GM18868 (cell line): ENCODE data around the gene XPO6.

Experiments used
- ATAC-seq: cut with Tn5 transposase; IDR thresholded peaks from one replicate; pipeline ENCODE4 v1.9.1; 2021; ENCODE audit warnings: mild to moderate bottlenecking, moderate library complexity; ENCODE audit not compliant: unreplicated experiment

Gene XPO6

DNA sequence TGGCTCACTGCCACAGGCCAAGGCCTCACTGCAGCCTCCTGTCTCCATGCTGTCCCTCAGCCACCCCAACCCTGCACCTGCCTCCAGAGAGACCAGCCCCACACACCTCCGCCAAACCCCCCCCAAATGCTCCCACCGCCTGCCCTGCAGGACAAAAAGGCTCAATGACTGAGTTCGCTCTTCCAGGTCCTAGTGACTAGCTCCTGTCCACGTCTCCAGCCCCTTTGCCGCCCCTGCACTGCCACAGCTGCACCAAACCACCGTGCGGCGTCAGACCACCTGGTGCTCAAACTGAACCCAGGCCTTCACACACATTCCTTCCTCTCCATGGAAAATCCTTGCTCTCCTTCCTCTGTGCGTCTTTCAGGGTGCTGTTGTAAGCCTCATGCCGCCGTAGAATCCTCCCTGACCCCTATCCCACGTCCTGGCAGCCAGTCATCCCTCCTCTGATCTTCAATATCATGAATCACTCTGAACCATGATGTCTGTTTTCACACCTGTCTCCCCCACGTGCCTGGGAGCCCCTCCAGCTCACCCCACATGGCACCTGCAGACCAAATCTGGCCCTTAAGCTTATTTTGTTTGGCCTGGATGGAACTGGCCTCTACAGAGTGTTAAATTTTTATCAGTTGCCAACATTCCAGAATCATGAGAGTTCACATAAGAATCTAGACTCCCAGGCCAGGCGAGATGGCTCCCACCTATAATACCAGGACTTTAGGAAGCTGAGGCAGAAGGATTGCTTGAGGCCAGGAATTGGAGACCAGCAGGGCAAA lies 144.0 kb downstream of the XPO6 start:
- no peak for ATAC-seq

DNA sequence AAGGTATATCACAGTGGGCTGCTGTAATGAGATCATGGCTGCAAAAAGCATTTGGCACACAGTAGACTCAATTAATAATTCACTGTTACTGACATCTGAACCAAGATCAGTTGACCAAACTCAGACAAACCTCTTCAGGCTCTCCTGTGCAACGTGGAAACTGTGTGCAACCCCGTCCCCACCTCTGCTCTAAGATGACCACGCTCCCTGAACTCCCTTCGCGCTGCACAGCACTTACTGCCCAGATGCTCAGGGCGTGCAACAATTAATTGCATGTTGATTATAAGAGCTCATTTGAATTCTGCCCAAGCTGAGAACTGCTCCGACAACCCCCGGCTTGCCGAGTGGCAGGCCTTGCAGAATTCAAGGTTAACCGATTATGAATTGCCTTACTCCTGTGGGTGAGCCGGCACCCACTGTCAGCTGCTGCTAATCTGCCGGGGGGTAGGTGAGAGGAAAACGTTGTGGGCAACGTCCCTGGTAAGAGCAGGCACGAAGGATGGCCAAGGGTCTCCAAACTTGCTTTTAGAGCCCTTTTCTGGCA lies 147.0 kb downstream of the XPO6 start:
- ATAC-seq: no peak

- no peak for ATAC-seq
Observed at GRCh38 chr16:28064150-28064549, 147.6 kb downstream of the XPO6 start.

DNA sequence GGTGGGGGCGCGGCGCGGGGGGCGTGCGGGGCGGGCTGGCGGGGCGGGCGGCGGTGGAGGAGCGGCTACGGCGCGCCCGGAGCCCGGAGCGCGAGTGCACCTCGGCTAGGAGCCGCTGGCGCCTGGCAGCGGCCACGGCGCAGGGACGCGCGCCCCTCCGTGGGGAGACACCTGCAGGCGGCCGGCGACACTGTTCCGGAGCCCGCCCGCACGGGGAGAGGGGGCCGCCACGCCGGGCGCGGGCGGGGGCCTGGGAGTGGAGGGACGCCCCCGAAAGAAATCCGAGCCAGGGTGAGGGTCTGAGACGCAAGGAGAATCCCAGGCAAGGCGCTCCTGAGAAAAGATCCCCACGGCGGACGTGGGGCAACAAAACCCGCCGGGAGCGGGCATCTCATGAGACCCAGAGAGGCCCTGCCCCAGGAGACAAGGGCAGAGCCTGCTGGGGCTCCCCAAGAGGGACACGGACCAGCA lies 148.1 kb downstream of the XPO6 start, which contains the start of gene GSG1L:
Gene GSG1L (minus strand): TSS at position 124 of the 471 bp plus-strand sequence. CDS start 290 bp downstream, outside the sequence.
- no peak for ATAC-seq

DNA sequence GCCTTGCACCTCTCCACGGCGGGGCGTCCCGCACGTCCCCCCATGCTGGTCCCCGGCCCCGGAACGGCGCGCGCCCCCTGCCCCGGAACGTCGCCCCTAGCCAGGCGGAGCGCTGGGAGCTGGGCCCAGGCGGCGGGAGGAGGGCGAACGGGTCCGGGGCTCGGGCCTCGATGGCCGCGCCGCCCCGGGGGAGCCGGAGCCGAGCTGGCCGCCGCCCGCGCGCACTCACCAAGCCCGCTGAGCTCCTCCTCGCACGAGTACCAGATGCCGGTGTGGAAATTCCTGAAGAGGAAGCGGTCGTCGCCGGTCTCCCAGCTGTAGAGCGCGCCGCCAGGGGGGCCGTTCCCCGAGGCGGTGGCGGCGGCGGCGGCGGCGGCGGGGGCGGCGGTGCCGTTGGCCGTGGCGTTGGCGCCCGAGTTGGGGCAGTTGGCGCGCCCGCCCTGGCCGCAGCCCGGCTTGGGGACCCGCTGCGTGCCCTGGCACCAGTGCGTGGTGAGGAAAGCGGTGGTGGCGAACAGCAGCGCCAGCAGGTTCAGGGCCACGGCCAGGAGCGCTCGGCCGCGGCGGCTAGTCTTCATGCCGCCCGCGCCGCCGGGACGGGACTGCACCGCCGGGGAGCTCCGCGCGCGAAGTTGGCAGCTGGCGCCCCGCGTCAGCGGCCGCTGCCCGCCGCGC lies 148.8 kb downstream of the XPO6 start:
- no peak for ATAC-seq

DNA sequence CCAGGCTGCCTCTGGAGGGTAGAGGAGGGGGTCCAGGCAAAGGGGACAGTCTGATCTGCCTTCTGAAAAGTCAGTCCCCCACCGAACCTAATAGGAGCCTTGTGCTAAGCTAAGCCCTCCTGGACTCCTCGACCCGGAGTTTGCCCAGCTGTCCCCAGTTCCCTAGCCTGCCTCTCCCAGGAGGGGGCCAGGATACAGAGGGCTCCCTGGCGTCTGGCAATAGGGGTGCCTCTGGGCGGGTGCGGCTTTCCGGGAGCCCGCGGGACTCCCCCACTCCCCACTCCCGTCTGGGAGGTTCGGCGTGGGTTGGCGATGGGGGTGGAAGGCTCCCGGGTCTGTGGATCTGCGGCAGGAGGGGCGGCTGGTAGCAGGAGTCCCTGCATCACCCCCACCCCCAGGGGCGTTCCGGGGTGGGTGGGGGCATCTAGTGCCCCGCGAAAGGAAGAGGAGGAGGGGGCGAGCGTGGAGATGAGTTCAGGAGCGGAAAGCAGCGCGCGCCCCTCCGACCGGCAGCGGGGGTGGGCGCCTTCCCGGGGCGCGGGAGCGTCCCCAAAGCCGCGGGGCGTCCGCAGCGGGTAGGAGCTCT lies 149.4 kb downstream of the XPO6 start:
- ATAC-seq: no peak

GRCh38 chr16:28061352-28062101 lies 150.2 kb downstream of the XPO6 start:
- ATAC-seq: no peak

GRCh38 chr16:28059841-28060575 lies 151.8 kb downstream of the XPO6 start:
- ATAC-seq: no peak

- ATAC-seq: no peak
Observed at GRCh38 chr16:28058839-28059589, 152.8 kb downstream of the XPO6 start.

DNA sequence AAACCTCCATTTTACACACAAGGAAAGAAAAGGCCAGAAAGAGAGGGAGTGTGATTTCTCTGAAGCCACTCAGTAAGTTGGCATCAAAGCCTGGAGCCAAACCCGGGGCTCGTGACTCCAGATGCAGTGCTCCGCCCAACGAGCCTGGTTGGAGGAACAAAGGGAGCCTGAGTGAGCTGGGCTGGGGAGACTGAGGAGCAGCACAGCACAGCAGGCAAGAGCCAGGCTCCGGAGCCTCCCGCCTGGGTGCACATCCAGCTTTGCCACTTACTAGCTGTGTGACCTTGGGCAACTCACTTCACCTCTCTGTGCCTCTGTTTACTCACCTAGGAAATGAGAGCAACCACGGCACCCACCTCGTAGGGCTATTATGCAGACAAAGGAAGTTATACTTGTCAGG lies 153.8 kb downstream of the XPO6 start:
- no peak for ATAC-seq

DNA sequence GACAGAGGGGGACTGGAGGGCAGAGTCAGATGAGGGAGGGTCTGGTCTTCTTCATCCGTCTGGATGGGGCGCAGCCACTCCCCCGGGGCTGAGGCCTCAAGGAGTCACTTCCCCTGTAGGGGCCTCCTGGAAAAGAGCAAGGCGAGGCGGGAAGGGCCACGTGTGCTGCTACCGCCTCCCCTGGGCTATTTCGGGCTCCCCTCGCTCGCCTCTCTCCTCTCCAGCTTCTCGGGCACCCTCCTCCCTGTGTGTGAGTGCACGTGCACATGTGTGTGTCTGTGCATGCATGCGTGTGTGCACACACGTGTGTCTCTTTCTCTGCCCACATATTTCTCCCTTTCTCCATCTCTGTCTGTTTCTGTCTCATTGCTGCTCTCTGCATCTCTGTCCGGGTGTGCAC lies 158.3 kb downstream of the XPO6 start:
- no peak for ATAC-seq

DNA sequence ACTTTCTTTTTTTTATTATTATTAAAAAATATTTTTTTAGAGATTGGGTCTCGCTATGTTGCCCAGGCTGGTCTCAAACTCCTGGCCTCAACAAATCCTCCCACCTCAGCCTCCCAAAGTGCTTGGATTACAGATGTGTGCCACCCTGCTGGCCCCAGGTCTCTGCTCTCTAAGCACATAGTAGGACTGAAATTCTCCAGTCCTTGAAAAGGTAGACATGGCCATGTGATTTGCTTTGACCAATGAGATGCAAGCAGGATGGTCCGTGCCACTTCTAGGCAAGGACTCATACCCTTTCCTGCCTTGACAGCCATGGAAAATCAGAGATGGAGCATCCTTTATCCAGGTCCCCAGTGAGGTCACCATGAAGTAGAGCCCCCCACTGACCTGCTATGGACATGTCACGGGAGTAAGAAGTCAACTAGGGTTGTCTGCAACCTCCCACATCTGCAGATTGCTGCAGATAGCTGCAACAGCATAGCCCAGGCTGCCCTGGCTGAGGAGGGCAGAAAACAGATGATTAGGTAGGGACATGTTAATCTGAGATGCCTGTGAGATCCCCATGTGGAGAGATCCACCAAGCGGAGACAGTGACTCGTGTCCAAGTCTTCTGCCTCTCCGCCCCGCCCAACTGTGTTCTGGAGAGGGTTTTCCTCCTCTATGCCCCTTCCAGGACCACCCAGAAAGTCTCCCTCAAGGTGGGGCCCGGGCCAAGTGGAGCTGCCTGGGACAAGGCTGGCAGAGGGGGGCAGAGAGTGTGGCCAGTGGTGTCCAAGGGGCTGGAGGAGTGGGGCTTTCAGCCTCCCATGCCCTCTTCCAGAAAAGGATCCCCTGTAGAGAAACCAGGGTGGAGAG lies 159.3 kb downstream of the XPO6 start:
- no peak for ATAC-seq

GRCh38 chr16:28051486-28051885 lies 160.3 kb downstream of the XPO6 start:
- no peak for ATAC-seq
